HUES48 (cell line): ENCODE measurements around the gene FGF12.
"Not testable (repeated sequence)": the region's sequence is repeated elsewhere in the genome, so short reads cannot be mapped to it uniquely, and the experiment has no call there.

Experiments
- H3K27ac ChIP-seq: one replicate; pipeline ENCODE4 v1.7.0; 2013; ENCODE audit warnings: low read depth, low read length, inconsistent platforms
- H3K27me3 ChIP-seq: 2 replicates; pipeline ENCODE4 v1.6.1; 2013; ENCODE audit warnings: mild to moderate bottlenecking, low read length; ENCODE audit not compliant: control insufficient read depth, insufficient read depth
- H3K36me3 ChIP-seq: 2 replicates; pipeline ENCODE4 v1.6.1; 2013; ENCODE audit warnings: low read length; ENCODE audit not compliant: control insufficient read depth, insufficient read depth
- H3K4me1 ChIP-seq: 2 replicates; pipeline ENCODE4 v1.6.1; 2013; ENCODE audit warnings: mild to moderate bottlenecking, low read length; ENCODE audit not compliant: control insufficient read depth, insufficient read depth
- H3K4me3 ChIP-seq: 2 replicates; pipeline ENCODE4 v1.5.1; 2013; ENCODE audit warnings: mild to moderate bottlenecking, low read depth, low read length
- H3K9ac ChIP-seq: 2 replicates; pipeline ENCODE4 v1.6.1; 2013; ENCODE audit warnings: mild to moderate bottlenecking, low read depth, low read length, moderate library complexity
- H3K9me3 ChIP-seq: 2 replicates; pipeline ENCODE4 v1.6.1; 2013; ENCODE audit warnings: low read length; ENCODE audit not compliant: control insufficient read depth, insufficient read depth

The FGF12 gene

GRCh38 chr3:192731233-192731632, 3.9 kb upstream of the FGF12 start:
- Histone ChIP-seq H3K9ac (no peak overlapping the region), H3K4me3 (no peak overlapping the region), H3K27me3 (no peaks in the 10 kb centered on the region), H3K36me3 (no peaks in the 10 kb centered on the region), H3K27ac (no peak overlapping the region), H3K9me3 (no peaks in the 10 kb centered on the region), H3K4me1 (peaks cover 10% of the 10 kb centered on the region; the same call in 1 of the 2 replicates)

- H3K4me3 ChIP-seq = peak overlapping the region; percentile 67; the same call in 1 of the 2 replicates
These were observed 956 bp downstream of the FGF12 start for GRCh38 chr3:192726385-192726784.

GRCh38 chr3:192719964-192720363, 7.4 kb downstream of the FGF12 start:
- Histone ChIP-seq H3K4me1 (peaks cover 37% of the 10 kb centered on the region), H3K27me3 (no peaks in the 10 kb centered on the region), H3K9me3 (no peaks in the 10 kb centered on the region)

More at GRCh38 chr3:192726385-192726784, 956 bp downstream of the FGF12 start:
- H3K4me1 ChIP-seq = peaks cover 10% of the 10 kb centered on the region
- no peak overlapping the region for H3K27ac ChIP-seq
- H3K36me3 ChIP-seq = no peaks in the 10 kb centered on the region
- H3K27me3 ChIP-seq = no peaks in the 10 kb centered on the region
- H3K9ac ChIP-seq = no peak overlapping the region
- no peaks in the 10 kb centered on the region for H3K9me3 ChIP-seq

GRCh38 chr3:192718156-192718555, 9.2 kb downstream of the FGF12 start:
- H3K36me3 ChIP-seq = no peaks in the 10 kb centered on the region
- H3K27me3 ChIP-seq = no peaks in the 10 kb centered on the region
- no peak overlapping the region for H3K9ac ChIP-seq
- H3K27ac ChIP-seq = no peak overlapping the region
- H3K4me1 ChIP-seq = peaks cover 37% of the 10 kb centered on the region
- 0 out of 2 replicates have a peak overlapping the region, but pooled peaks have one; percentile 7 for H3K4me3 ChIP-seq
- no peaks in the 10 kb centered on the region for H3K9me3 ChIP-seq

More at GRCh38 chr3:192719964-192720363, 7.4 kb downstream of the FGF12 start:
- Histone ChIP-seq H3K4me3 (no peak overlapping the region), H3K36me3 (no peaks in the 10 kb centered on the region), H3K27ac (no peak overlapping the region), H3K9ac (no peak overlapping the region)

- peaks cover 37% of the 10 kb centered on the region for H3K4me1 ChIP-seq
- no peak overlapping the region for H3K27ac ChIP-seq
- H3K9ac ChIP-seq = no peak overlapping the region
These were observed 12.2 kb downstream of the FGF12 start for GRCh38 chr3:192715126-192715525.

GRCh38 chr3:192711126-192711525, 16.2 kb downstream of the FGF12 start:
- not testable (repeated sequence) for H3K27me3 ChIP-seq, H3K4me3 ChIP-seq, H3K9me3 ChIP-seq, H3K36me3 ChIP-seq, H3K9ac ChIP-seq, H3K4me1 ChIP-seq, H3K27ac ChIP-seq

More at GRCh38 chr3:192715126-192715525, 12.2 kb downstream of the FGF12 start:
- H3K27me3 ChIP-seq = no peaks in the 10 kb centered on the region
- H3K9me3 ChIP-seq = peaks cover 4% of the 10 kb centered on the region; the same call in 1 of the 2 replicates
- H3K36me3 ChIP-seq = no peaks in the 10 kb centered on the region
- H3K4me3 ChIP-seq = no peak overlapping the region

GRCh38 chr3:192710366-192710765, 17.0 kb downstream of the FGF12 start:
- Histone ChIP-seq H3K4me1 (no peaks in the 10 kb centered on the region), H3K9ac (no peak overlapping the region), H3K9me3 (peaks cover 4% of the 10 kb centered on the region; the same call in 1 of the 2 replicates), H3K27me3 (no peaks in the 10 kb centered on the region), H3K36me3 (no peaks in the 10 kb centered on the region), H3K4me3 (no peak overlapping the region), H3K27ac (no peak overlapping the region)

- Histone ChIP-seq H3K36me3 (no peaks in the 10 kb centered on the region), H3K9me3 (peaks cover 4% of the 10 kb centered on the region; the same call in 1 of the 2 replicates), H3K27me3 (no peaks in the 10 kb centered on the region), H3K4me3 (no peak overlapping the region), H3K9ac (no peak overlapping the region), H3K27ac (no peak overlapping the region), H3K4me1 (peaks cover 2% of the 10 kb centered on the region)
These were observed 21.1 kb downstream of the FGF12 start for GRCh38 chr3:192706272-192706671.

- 0 out of 2 replicates have a peak overlapping the region, but pooled peaks have one; percentile 15 for H3K4me3 ChIP-seq
- no peaks in the 10 kb centered on the region for H3K9me3 ChIP-seq
- H3K9ac ChIP-seq = no peak overlapping the region
- H3K27me3 ChIP-seq = no peaks in the 10 kb centered on the region
- peak overlapping the region; percentile 67 for H3K27ac ChIP-seq
- H3K36me3 ChIP-seq = no peaks in the 10 kb centered on the region
- peaks cover 26% of the 10 kb centered on the region for H3K4me1 ChIP-seq
These were observed 26.5 kb downstream of the FGF12 start for GRCh38 chr3:192700885-192701284.

GRCh38 chr3:192696943-192697587, 30.3 kb downstream of the FGF12 start:
- Histone ChIP-seq H3K36me3 (no peaks in the 10 kb centered on the region), H3K9me3 (no peaks in the 10 kb centered on the region), H3K27ac (no peak overlapping the region), H3K9ac (no peak overlapping the region), H3K27me3 (no peaks in the 10 kb centered on the region), H3K4me1 (peaks cover 26% of the 10 kb centered on the region), H3K4me3 (no peak overlapping the region)

- no peak overlapping the region for H3K27ac ChIP-seq
- H3K4me3 ChIP-seq = no peak overlapping the region
- H3K27me3 ChIP-seq = no peaks in the 10 kb centered on the region
- H3K9ac ChIP-seq = no peak overlapping the region
- H3K9me3 ChIP-seq = no peaks in the 10 kb centered on the region
- H3K4me1 ChIP-seq = no peaks in the 10 kb centered on the region
- H3K36me3 ChIP-seq = no peaks in the 10 kb centered on the region
These were observed 39.7 kb downstream of the FGF12 start for GRCh38 chr3:192687488-192688152.
